Ovary (tissue), 9 donors: ENCODE data around the gene MUC5AC. TPM values are rescaled to one million over a fixed set of nuclear protein-coding genes. Genes with fewer than 3 reads are reported as not detected.

Experiments
- DNase-seq, 5 donors: peaks; one replicate each; pipeline ENCODE4 v3.0.0-alpha.2; 2019 to 2020
- H3K27ac ChIP-seq, 2 donors: fragments of 200-600 bp; one replicate each; pipeline versions ENCODE4 v1.5.1 to v1.8.0; 2019 to 2022
- H3K27me3 ChIP-seq: fragments of 200-600 bp; one replicate; pipeline ENCODE4 v1.8.0; 2022
- H3K36me3 ChIP-seq: fragments of 200-600 bp; sonication (generic); one replicate; pipeline ENCODE4 v1.5.1; 2019
- H3K4me1 ChIP-seq: one replicate; pipeline ENCODE4 v1.8.1; 2013; ENCODE audit warnings: mild to moderate bottlenecking, moderate library complexity; ENCODE audit not compliant: insufficient read depth
- H3K4me3 ChIP-seq: fragments of 200-600 bp; sonication (generic); one replicate; pipeline ENCODE4 v1.5.1; 2017
- H3K9me3 ChIP-seq, 2 donors: fragments of 200-600 bp in 1 of 2; sonication (generic) in 1 of 2; one replicate each; pipeline versions ENCODE4 v1.5.1 to v1.8.1; 2013 to 2019; ENCODE audit warnings: mild to moderate bottlenecking in 1 of 2, moderate library complexity in 1 of 2
- EP300 ChIP-seq: sonication (generic); formaldehyde crosslinking; IDR thresholded peaks from one replicate; pipeline ENCODE4 v1.6.1; 2017; ENCODE audit warnings: antibody characterized with exemption
- POLR2A ChIP-seq: fragments of 450-650 bp; IDR thresholded peaks from one replicate; pipeline ENCODE4 v1.6.1; 2017; ENCODE audit warnings: antibody characterized with exemption, mild to moderate bottlenecking, moderate library complexity
- WGBS, 3 donors: extraction: QIAGEN DNeasy Blood & Tissue Kit in 1 of 3; methylation state at CpG; one replicate each; pipeline versions ENCODE4 v1.1.5 to v1.1.7; 2013 to 2017; 5-methylcytosine and 5-hydroxymethylcytosine counted together
- intact Hi-C, 4 donors: fragments of 100-400 bp; cut with DNase I; formaldehyde crosslinking; loops; one replicate each; pipeline versions ENCODE4 v1.11.0 to v1.15.1; 2022 to 2023
- polyA plus RNA-seq, 2 donors: library from polyadenylated mRNA; stranded (reverse); fragments of 200-250 nt in 1 of 2; fragments of 350-450 nt in 1 of 2; fragmentation: Illumina TruSeq in 1 of 2; extraction: RNeasy Lipid Tissue Mini Kit (QIAGEN cat#74804) in 1 of 2; gene quantifications; one replicate each; pipeline ENCODE4 v1.2.3, GENCODE V29; 2013 to 2014
- total RNA-seq, 7 donors: library from RNA; depleted of rRNA in 2 of 7; stranded (reverse); fragments of >200 nt in 2 of 7; fragmentation: NEBNext Ultra II Directional in 3 of 7; extraction: Animal tissue kit (Norgen Biotek cat#: 25700) in 3 of 7; gene quantifications; one replicate each; pipeline versions ENCODE4 v1.1.0 to v1.2.4, GENCODE V29; 2016 to 2023
- TF ChIP-seq, protein P1 (sequence below), 3 donors: fragments of 450-650 bp in 2 of 3; fragments of 200-600 bp in 1 of 3; IDR thresholded peaks; one replicate each; pipeline versions ENCODE4 v1.5.1 to v1.8.0; 2016 to 2022; ENCODE audit warnings: antibody characterized with exemption in 3 of 3, mild to moderate bottlenecking in 1 of 3
- donor health status: DM: no; HTN: no; CAD: no; lungs with moderate emphysema.
- donor health status: DM: no; HTN: no; CAD: no.
- donor health status: Bipolar disorder and iron deficiency.
- donor health status: DM: yes; HTN: yes; CAD: no.
- donor health status: DM: no; HTN: no; CAD: no.
- donor health status: DM: yes; HTN: yes; CAD: no.

MUC5AC gene
- total and polyA plus RNA-seq, 9 donors: 0.03 TPM; not detected in 8

DNA sequence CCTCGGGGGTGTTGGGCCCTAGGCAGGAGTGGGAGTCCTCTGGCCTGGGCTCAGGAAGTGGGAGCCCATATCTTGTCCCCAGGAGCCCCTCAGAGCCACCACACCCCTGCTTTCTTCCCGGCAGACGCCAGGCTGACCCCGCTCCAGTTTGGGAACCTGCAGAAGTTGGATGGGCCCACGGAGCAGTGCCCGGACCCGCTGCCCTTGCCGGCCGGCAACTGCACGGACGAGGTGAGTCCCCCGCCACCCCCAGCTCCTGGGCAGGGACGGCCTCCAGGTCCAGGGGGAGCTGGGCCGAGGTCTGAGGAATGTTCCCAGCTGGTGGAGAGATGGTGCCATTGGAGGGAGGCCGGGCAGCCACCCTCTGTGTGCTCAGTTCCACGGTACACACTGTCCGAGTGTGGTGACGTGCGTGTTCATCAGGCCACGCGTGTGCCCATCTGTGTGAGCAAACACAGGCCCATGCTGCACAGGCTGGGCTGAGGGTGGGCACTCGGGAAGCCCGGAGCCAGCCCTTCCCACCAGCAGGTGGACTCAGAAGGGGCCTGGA, 69.9 kb downstream of the MUC5AC start:
- H3K27ac ChIP-seq: no peak overlapping the region
- no peak overlapping the region for H3K4me3 ChIP-seq
- intact Hi-C loops: no loop called here
- 73 to 88% (median 78%) methylated on average over 14 to 23 of the region's 23 CpGs for WGBS, 3 donors
- no peaks in the 10 kb centered on the region for H3K9me3 ChIP-seq
- peak in 1 of 5 donors; percentile 4 for DNase-seq
- H3K36me3 ChIP-seq: no peaks in the 10 kb centered on the region
- TF ChIP-seq EP300 (no peak), POLR2A (no peak)
- TF ChIP-seq, protein P1, sequence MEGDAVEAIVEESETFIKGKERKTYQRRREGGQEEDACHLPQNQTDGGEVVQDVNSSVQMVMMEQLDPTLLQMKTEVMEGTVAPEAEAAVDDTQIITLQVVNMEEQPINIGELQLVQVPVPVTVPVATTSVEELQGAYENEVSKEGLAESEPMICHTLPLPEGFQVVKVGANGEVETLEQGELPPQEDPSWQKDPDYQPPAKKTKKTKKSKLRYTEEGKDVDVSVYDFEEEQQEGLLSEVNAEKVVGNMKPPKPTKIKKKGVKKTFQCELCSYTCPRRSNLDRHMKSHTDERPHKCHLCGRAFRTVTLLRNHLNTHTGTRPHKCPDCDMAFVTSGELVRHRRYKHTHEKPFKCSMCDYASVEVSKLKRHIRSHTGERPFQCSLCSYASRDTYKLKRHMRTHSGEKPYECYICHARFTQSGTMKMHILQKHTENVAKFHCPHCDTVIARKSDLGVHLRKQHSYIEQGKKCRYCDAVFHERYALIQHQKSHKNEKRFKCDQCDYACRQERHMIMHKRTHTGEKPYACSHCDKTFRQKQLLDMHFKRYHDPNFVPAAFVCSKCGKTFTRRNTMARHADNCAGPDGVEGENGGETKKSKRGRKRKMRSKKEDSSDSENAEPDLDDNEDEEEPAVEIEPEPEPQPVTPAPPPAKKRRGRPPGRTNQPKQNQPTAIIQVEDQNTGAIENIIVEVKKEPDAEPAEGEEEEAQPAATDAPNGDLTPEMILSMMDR (IDR thresholded peaks at IDR 0.05): no peak
- peaks cover 3% of the 10 kb centered on the region for H3K27me3 ChIP-seq
- no peaks in the 10 kb centered on the region for H3K4me1 ChIP-seq

DNA sequence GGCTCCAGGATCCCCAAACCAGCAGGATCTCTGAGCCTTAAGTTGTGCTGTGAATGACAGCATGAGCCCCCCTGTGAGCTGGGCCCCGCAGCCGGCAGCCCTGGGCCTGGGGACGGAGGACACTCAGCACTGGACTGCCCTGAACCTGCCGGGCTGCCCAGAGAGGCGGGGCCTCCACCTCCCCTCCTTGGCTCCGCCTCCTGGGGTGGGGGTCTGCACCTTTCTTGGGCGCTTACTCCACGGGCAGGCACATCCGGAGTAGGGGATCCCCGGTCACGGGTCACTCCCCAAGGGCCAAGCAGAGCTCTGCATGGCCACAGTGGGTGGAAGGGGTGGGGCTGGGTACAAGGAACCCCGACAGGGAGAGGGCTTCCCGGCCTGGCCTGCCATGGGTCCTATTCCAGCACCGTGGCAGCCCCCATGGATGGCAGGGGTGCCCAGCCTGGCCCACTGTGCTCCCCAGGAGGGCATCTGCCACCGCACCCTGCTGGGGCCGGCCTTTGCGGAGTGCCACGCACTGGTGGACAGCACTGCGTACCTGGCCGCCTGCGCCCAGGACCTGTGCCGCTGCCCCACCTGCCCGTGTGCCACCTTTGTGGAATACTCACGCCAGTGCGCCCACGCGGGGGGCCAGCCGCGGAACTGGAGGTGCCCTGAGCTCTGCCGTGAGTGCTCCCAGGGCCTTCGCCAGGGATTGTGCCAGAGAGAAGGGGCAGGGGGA, 70.5 kb downstream of the MUC5AC start:
- Histone ChIP-seq H3K9me3 (no peaks in the 10 kb centered on the region), H3K36me3 (no peaks in the 10 kb centered on the region), H3K4me1 (no peaks in the 10 kb centered on the region), H3K4me3 (no peak overlapping the region), H3K27ac (no peak overlapping the region), H3K27me3 (peaks cover 3% of the 10 kb centered on the region)
- no peak for TF ChIP-seq EP300
- TF ChIP-seq POLR2A: no peak
- TF ChIP-seq, protein P1 (IDR thresholded peaks at IDR 0.05): no peak
- WGBS, 3 donors: 74 to 83% (median 82%) methylated on average over 29 to 31 of the region's 31 CpGs
- intact Hi-C loops: no loop called here
- peak in 1 of 5 donors; percentile 9 for DNase-seq

DNA sequence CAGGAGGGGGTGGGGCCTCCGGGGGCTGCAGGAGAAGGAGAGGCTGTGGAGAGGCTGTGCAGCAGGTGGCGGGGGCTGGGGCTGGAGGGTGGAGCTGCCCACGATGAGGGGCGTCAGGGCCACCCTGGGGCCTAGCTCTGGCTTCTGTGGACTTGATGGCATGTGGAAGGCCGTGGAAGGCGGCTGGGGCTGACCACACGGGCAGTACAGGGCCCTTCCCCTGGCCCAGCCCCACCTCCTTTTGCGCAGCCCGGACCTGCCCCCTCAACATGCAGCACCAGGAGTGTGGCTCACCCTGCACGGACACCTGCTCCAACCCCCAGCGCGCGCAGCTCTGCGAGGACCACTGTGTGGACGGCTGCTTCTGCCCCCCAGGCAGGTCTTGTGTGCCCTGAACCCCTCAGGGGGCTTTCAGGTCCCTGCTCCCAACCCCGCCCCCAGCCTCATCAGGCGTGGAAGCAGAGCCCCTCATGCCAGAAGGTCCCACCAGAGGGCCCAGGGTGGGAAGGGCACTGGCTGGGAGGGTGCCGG, 71.2 kb downstream of the MUC5AC start:
- no peaks in the 10 kb centered on the region for H3K36me3 ChIP-seq
- DNase-seq: peak in 1 of 5 donors; percentile 12
- intact Hi-C loops: no loop called here
- no peak overlapping the region for H3K27ac ChIP-seq
- H3K4me3 ChIP-seq: no peak overlapping the region
- TF ChIP-seq POLR2A (no peak), EP300 (no peak)
- TF ChIP-seq, protein P1 (IDR thresholded peaks at IDR 0.05): no peak
- H3K9me3 ChIP-seq: no peaks in the 10 kb centered on the region
- WGBS, 3 donors: 69 to 81% (median 69%) methylated on average over 15 to 18 of the region's 18 CpGs
- H3K4me1 ChIP-seq: no peaks in the 10 kb centered on the region
- H3K27me3 ChIP-seq: no peaks in the 10 kb centered on the region

DNA sequence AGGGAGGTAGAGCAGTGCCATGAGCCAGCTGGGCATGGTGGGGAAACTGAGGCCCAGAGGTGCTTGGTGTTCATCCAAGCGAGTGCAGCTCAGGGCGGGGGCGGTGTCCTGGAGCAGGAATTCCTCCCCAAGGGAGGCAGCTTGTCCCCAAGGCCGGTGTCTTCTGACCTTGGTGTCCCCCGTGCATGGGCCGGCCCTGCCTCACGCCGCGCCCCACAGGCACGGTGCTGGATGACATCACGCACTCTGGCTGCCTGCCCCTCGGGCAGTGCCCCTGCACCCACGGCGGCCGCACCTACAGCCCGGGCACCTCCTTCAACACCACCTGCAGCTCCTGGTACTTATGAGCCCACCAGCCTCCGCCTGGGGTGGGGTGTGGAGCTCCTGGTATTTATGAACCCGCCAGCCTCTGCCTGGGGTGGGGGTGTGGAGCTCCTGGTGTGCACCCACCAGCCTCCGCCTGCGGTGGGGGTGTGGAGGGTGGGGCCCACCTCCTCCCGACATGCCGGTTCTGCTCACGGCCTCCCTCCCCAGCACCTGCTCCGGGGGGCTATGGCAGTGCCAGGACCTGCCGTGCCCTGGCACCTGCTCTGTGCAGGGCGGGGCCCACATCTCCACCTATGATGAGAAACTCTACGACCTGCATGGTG, 71.8 kb downstream of the MUC5AC start:
- Histone ChIP-seq H3K36me3 (no peaks in the 10 kb centered on the region), H3K4me3 (no peak overlapping the region), H3K27me3 (no peaks in the 10 kb centered on the region), H3K4me1 (no peaks in the 10 kb centered on the region), H3K9me3 (no peaks in the 10 kb centered on the region), H3K27ac (no peak overlapping the region)
- TF ChIP-seq EP300: no peak
- no peak for TF ChIP-seq POLR2A
- TF ChIP-seq, protein P1 (IDR thresholded peaks at IDR 0.05): no peak
- intact Hi-C loops: no loop called here
- WGBS, 3 donors: 68 to 81% (median 76%) methylated on average over 26 to 27 of the region's 27 CpGs
- DNase-seq: peak in 1 of 5 donors; percentile 7
